Right lobe of liver (tissue), 4 donors: ENCODE measurements around the gene PRR7.

Experiments
- POLR2A ChIP-seq: fragments of 450-650 bp; IDR thresholded peaks from one replicate; pipeline ENCODE4 v1.6.1; 2017; ENCODE audit warnings: antibody characterized with exemption, mild to moderate bottlenecking
- TF ChIP-seq, protein P1 (sequence below), 4 donors: fragments of 200-600 bp in 3 of 4; fragments of 450-650 bp in 1 of 4; IDR thresholded peaks; one replicate each; pipeline versions ENCODE4 v1.5.1 to v1.8.0; 2016 to 2022; ENCODE audit warnings: antibody characterized with exemption in 4 of 4, mild to moderate bottlenecking in 2 of 4
- donor health status: DM: no; HTN: no; CAD: no.
- donor health status: DM: no; HTN: no; CAD: no.
- donor health status: DM: no; HTN: yes; CAD: no.

DNA sequence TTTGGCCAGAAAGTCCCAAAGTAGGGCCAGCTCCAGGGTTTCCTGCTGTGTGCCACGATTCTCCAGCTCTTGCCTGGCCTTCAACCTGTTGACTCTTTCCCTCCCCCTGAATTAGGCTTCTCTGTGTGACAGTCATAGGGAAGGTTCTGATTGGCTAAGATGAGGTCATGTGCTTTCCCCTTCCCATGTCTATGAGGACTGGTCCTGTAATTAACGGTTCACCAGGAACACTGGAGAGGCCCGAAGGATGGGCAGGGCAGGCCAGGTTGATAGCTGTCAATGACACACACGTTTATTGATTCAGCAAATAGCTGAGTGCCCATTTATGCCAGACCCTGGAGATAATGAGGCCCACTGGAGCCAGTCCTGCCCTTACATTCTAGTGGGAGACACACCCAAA is 9.0 kb upstream of the PRR7 start:
- TF ChIP-seq, protein P1, sequence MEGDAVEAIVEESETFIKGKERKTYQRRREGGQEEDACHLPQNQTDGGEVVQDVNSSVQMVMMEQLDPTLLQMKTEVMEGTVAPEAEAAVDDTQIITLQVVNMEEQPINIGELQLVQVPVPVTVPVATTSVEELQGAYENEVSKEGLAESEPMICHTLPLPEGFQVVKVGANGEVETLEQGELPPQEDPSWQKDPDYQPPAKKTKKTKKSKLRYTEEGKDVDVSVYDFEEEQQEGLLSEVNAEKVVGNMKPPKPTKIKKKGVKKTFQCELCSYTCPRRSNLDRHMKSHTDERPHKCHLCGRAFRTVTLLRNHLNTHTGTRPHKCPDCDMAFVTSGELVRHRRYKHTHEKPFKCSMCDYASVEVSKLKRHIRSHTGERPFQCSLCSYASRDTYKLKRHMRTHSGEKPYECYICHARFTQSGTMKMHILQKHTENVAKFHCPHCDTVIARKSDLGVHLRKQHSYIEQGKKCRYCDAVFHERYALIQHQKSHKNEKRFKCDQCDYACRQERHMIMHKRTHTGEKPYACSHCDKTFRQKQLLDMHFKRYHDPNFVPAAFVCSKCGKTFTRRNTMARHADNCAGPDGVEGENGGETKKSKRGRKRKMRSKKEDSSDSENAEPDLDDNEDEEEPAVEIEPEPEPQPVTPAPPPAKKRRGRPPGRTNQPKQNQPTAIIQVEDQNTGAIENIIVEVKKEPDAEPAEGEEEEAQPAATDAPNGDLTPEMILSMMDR (IDR thresholded peaks at IDR 0.05): no peak
- TF ChIP-seq POLR2A: no peak
